ENCODE measurements around the gene C4orf36. TPM values are rescaled to one million over a fixed set of nuclear protein-coding genes. Genes with fewer than 3 reads are reported as not detected.

The C4orf36 gene
- total and polyA plus RNA-seq, 10 donors = 0.17 to 1.1 (median 0.82) TPM; not detected in 7

DNA sequence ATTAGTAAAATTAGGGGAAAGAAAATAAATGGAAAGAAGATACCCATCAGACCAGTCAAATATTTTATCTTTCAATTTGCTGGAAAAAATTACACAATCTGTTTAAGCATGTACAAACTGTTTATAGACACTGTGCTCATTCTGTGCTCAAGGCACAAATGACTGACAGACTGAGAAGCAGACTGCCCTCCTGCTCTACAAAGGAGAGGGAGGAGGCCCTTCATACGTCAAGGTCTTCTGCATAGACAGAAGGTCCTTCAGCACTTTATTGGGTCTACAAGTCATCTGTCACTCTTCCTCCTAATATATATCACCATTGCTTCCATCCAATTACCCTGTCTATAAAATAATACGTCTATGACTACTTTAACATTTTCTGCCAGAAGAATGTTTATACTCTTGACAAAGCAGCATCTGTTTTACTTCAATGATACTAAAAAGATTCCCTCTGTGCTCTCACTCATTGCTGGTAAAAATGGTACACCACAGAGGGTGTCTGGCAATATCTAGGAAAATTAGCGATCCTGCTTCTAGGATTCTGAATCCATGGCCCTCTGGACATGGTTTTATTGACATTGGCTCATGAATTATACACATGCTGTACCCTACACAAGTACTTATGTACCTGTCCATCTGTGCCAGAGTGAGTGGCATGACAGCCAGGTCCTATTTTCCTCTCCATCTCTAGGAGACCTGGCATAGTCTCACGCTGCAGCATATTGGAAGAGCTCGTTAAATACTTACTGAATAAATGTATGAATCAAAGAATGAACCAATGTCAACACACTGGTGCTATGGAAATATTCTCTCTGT, 54.3 kb downstream of the C4orf36 start:
- H3K9me3 ChIP-seq = no peaks in the 10 kb centered on the region
- no peak overlapping the region for H3K4me3 ChIP-seq
- no peaks in the 10 kb centered on the region for H3K36me3 ChIP-seq
- DNase-seq = no peak
- no peak overlapping the region for H3K27ac ChIP-seq
- 80 to 89% (median 85%) methylated on average over 5 of the region's 5 CpGs for WGBS, 5 donors
- TF ChIP-seq CTCF (IDR thresholded peaks at IDR 0.05 in 8 of 11, conservative IDR thresholded peaks at IDR 0.05 in 3 of 11) (no peak), POLR2A (IDR thresholded peaks at IDR 0.05) (no peak), POLR2AphosphoS5 (IDR thresholded peaks at IDR 0.05) (no peak)
- intact Hi-C loops (cut with DNase I; ENCODE audit: low total_unique reads) = no loop called here
- H3K4me1 ChIP-seq = no peaks in the 10 kb centered on the region
- no peaks in the 10 kb centered on the region for H3K27me3 ChIP-seq (replicated peaks in 1 of 7)

DNA sequence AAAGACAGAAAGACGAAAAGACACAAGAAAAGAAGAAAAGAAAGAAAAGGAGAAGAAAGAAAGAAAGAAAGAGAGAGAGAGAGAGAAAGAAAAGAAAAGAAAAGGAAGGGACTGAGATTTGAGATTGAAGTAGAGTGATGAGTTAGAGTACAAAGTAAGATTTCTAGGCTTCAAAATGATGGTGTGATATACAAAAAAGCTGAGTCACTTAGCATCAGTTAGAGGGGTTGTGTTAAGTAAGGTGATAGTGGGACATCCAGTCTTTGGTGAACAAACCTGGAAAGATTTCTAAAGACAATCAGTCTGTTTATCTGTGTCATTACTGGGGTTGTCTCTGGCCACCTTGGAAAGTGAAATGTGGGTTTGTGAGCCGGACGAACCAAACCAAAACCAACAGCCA, 56.5 kb downstream of the C4orf36 start:
- Histone ChIP-seq H3K4me3 (no peak overlapping the region), H3K27ac (no peak overlapping the region), H3K4me1 (no peaks in the 10 kb centered on the region), H3K27me3 (replicated peaks in 1 of 7) (no peaks in the 10 kb centered on the region), H3K36me3 (no peaks in the 10 kb centered on the region), H3K9me3 (no peaks in the 10 kb centered on the region)
- WGBS, 5 donors = 48 to 73% (median 66%) methylated on average over 3 of the region's 3 CpGs
- DNase-seq = no peak
- intact Hi-C loops (cut with DNase I; ENCODE audit: low total_unique reads) = no loop called here
- TF ChIP-seq POLR2AphosphoS5 (IDR thresholded peaks at IDR 0.05) (no peak), POLR2A (IDR thresholded peaks at IDR 0.05) (no peak), CTCF (IDR thresholded peaks at IDR 0.05 in 8 of 11, conservative IDR thresholded peaks at IDR 0.05 in 3 of 11) (no peak)

- no peaks in the 10 kb centered on the region for H3K36me3 ChIP-seq
- no peaks in the 10 kb centered on the region for H3K4me1 ChIP-seq
- TF ChIP-seq CTCF (IDR thresholded peaks at IDR 0.05 in 8 of 11, conservative IDR thresholded peaks at IDR 0.05 in 3 of 11) (no peak), POLR2AphosphoS5 (IDR thresholded peaks at IDR 0.05) (no peak), POLR2A (IDR thresholded peaks at IDR 0.05) (no peak)
- no peaks in the 10 kb centered on the region for H3K9me3 ChIP-seq
- H3K27ac ChIP-seq = no peak overlapping the region
- DNase-seq = no peak
- H3K27me3 ChIP-seq (replicated peaks in 1 of 7) = no peaks in the 10 kb centered on the region
- 85 to 90% (median 86%) methylated on average over 3 of the region's 3 CpGs for WGBS, 5 donors
- intact Hi-C loops (cut with DNase I; ENCODE audit: low total_unique reads) = no loop called here
- no peak overlapping the region for H3K4me3 ChIP-seq
Measured at GRCh38 chr4:86834901-86835300, 57.3 kb downstream of the C4orf36 start.

DNA sequence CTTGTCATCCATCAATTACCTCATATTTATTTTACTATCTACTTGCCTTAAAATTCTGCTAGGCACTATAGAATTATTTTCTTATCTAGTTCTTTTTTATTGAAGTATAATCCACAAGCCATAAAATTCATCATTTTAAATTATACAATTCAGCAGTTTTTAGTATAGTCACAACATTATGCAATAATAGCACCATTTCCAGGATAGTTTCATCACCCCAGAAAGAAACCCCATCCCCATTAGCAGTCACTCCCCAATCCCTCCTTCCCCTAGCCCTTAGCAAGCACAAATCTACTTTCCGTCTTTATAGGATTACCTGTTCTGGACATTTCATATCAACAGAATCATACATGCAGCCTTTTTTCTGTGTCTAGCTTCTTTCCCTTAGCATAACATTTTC, 58.6 kb downstream of the C4orf36 start:
- WGBS, 5 donors = 90 to 98% (median 93%) methylated on average over 1 of the region's 1 CpG
- Histone ChIP-seq H3K27me3 (replicated peaks in 1 of 7) (no peaks in the 10 kb centered on the region), H3K9me3 (no peaks in the 10 kb centered on the region), H3K4me1 (no peaks in the 10 kb centered on the region), H3K27ac (no peak overlapping the region), H3K36me3 (no peaks in the 10 kb centered on the region), H3K4me3 (no peak overlapping the region)
- no peak for TF ChIP-seq POLR2A (IDR thresholded peaks at IDR 0.05)
- no peak for TF ChIP-seq POLR2AphosphoS5 (IDR thresholded peaks at IDR 0.05)
- TF ChIP-seq CTCF (IDR thresholded peaks at IDR 0.05 in 8 of 11, conservative IDR thresholded peaks at IDR 0.05 in 3 of 11) = no peak
- DNase-seq = no peak
- intact Hi-C loops (cut with DNase I; ENCODE audit: low total_unique reads) = no loop called here

All from spleen (tissue), 11 donors.